Measurements from ENCODE around the gene BLTP1.
A peak's percentile ranks its signal among the peaks of the same experiment; 100 is the strongest.
"Not testable (repeated sequence)": the region's sequence is repeated elsewhere in the genome, so short reads cannot be mapped to it uniquely, and the experiment has no call there.

BLTP1 gene, protein sequence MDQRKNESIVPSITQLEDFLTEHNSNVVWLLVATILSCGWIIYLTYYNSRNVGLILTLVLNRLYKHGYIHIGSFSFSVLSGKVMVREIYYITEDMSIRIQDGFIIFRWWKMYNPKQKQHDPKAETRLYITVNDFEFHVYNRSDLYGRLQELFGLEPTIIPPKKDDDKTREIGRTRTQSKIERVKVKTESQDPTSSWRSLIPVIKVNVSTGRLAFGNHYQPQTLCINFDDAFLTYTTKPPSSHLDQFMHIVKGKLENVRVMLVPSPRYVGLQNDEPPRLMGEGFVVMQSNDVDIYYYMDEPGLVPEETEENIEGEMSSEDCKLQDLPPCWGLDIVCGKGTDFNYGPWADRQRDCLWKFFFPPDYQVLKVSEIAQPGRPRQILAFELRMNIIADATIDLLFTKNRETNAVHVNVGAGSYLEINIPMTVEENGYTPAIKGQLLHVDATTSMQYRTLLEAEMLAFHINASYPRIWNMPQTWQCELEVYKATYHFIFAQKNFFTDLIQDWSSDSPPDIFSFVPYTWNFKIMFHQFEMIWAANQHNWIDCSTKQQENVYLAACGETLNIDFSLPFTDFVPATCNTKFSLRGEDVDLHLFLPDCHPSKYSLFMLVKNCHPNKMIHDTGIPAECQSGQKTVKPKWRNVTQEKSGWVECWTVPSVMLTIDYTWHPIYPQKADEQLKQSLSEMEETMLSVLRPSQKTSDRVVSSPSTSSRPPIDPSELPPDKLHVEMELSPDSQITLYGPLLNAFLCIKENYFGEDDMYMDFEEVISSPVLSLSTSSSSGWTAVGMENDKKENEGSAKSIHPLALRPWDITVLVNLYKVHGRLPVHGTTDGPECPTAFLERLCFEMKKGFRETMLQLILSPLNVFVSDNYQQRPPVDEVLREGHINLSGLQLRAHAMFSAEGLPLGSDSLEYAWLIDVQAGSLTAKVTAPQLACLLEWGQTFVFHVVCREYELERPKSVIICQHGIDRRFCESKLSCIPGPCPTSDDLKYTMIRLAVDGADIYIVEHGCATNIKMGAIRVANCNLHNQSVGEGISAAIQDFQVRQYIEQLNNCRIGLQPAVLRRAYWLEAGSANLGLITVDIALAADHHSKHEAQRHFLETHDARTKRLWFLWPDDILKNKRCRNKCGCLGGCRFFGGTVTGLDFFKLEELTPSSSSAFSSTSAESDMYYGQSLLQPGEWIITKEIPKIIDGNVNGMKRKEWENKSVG (N-terminal part only)

DNA sequence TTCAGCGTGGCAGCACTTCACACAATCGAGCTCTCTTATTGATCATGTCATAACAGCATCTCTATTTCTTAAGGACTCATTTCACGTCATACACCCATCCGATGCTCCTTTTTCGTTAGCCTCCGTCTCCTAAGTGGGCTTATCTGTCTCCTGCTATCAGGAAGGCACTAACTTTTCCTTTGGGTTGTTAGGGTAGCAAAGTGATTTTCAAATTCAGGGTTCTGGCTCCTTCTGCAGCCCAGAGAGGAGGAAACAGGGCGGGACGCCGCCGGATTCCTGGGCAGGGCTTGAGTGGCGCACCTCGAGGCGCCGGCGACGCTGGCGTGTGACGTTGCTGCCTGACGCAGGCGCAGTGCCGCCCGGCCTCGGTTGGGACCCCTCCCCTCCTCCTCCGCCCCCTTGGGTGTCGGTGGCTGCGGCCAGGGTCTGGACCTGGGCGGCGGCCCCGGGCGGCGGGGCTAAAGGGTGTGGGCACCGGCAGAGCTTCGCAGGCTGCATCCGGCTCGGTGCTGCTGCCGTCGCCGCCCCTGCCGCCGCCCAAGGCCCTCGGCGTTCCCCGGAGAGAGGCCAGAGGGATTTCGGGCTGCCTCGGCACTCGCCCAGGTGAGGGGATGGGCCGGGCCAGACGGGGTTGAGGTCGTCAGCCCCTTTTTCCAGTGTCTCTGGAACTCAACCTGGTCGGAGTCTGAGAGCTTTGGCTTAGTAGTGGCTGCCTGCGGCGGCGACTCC, at the start of gene BLTP1:
TSS of gene BLTP1 (plus strand) at position 350 of the 729 bp plus-strand sequence. CDS start 18,317 bp downstream, outside the sequence.
- DNase-seq (ENCODE audit: low read depth): peak; percentile 68

DNA sequence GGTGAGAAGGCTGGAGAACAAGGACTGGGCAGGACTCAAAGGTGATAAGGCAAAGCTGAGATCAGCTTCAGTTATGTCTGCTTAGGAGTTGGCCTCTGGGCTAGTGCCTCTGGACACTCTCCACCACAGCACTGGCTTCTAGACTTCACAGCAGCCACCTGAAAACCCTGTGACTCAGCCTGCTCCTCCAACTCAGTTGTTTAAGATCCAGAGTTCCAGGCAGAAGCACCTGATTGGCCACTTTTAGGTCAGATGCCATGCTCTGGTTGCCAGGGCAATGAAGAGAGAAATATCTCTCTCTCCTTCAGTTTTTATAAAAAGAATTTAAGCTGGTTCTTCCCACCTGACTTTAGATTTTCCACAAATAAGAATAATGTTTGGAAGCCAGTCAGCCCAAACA, 47.9 kb upstream of the BLTP1 start:
- no peak for DNase-seq (ENCODE audit: low read depth)

DNA sequence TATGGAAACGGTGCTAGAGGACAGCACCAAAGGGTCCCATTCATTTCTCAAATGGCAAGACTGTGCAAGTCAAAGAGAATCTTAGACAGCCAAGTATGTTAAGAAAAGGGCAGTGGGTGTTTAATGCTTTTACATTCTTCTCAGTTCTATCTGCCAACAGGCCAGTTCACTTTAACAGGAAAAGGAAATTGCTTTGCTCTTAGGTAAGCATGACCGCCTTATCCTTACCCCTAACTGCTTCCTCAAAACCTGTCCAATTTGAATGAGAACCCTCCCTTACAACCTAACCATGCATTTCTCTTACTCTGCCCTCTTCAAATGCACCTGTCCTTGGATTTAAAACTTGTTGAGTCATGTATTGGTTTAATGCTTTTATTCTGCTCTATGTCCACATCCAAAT, 44.5 kb upstream of the BLTP1 start:
- DNase-seq (ENCODE audit: low read depth): no peak

DNA sequence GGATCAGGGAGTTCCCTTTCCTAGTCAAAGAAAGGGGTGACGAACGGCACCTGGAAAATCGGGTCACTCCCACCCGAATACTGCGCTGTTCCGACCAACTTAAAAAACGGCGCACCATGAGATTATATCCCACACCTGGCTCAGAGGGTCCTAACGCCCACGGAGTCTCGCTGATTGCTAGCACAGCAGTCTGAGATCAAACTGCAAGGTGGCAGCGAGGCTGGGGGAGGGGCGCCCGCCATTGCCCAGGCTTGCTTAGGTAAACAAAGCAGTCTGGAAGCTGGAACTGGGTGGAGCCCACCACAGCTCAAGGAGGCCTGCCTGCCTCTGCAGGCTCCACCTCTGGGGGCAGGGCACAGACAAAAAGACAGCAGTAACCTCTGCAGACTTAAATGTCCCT, 41.8 kb upstream of the BLTP1 start:
- not testable (repeated sequence) for DNase-seq (ENCODE audit: low read depth)

DNA sequence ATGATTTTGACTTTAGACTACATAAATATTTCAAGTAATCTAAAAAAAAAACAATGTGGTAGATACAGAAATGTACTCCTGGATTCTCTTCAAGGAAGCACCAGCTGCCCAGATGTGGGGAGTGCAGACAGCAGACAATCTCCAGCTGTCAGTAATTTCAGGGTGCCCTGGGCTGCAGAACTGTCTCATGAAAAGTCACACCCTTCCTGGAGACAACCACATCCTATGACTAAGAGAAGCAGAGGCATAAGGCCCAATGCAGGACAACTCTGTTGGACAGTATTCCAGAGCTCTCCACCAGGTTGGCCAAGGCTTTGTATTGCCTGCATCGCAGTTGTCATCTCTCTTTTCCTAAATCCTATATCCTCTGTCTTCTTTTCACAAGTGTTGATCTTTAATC, 34.4 kb upstream of the BLTP1 start:
- peak; percentile 9 for DNase-seq (ENCODE audit: low read depth)

DNA sequence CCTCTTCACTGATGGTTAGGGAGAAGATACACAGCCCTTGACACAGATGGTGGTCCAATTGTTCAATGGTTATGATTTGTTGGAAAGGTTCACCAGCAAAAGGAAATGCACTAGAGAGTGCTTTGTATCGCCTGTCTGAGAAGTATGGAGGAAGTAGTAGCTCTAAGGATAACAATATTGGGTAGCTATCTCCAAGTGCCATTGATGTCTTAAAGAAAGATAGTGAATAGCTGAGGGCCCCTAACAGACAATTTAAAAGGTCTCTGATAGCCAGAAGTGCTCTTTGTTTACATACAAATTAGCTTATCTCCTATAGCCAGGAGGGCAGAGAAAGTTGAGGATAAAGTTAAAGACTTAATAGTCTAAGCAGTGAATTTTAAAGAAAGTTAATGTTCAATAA, 33.9 kb upstream of the BLTP1 start:
- DNase-seq (ENCODE audit: low read depth): no peak

DNA sequence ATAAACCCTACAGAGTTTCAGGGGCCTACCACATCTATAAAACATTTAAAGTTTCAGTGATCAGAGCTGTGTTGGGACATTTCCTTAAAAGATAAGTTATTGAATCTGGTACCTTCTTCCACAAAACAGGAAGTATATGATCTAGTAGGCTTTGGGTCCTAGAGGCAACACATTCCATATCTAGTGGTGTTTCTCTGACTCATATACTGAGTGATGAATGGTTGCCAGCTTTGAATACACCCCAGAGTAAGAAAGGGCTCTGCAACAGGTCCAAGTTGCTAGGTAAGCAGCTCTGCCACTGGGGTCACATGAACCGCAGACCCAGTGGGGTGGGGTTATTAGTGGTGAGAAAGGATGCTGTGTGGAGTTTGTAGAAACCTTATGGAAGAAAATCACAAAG, 32.4 kb upstream of the BLTP1 start:
- no peak for DNase-seq (ENCODE audit: low read depth)

DNA sequence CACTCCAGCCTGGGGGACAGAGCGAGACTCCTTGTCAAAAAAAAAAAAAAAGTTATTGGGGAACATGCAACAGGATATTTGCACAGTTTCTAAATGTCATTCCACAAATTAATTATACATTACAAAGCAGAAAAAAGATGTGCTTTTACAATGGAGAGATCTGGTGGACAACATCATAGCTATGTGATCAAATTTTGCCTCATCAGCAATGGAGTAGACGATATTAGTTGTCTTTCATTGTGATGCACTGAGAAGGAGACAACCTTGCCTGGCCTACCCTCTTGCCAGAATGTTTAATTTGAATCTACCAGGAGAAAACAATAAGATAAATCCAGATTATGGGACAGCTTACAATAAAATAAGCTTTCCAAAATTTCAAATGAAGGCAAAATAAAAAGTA, 30.5 kb upstream of the BLTP1 start:
- no peak for DNase-seq (ENCODE audit: low read depth)

DNA sequence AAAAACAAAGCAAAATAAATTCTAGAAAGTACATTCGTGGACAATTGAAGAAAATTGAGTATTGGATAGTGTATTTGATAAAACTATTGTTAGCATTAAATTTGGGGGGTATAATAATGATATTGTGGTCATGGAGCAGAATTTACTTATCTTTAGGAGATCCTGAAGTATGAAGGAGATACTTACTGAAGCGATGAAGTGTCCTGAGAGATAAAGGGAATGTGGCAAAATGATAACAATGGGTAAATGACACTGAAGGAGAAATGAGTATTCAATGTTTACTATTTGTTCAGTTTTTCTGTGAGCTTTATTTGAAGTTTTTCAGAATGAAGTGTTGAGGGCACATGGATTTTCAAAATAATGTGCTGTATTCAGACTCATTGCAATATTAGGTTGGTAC, 30.0 kb upstream of the BLTP1 start:
- no peak for DNase-seq (ENCODE audit: low read depth)

DNA sequence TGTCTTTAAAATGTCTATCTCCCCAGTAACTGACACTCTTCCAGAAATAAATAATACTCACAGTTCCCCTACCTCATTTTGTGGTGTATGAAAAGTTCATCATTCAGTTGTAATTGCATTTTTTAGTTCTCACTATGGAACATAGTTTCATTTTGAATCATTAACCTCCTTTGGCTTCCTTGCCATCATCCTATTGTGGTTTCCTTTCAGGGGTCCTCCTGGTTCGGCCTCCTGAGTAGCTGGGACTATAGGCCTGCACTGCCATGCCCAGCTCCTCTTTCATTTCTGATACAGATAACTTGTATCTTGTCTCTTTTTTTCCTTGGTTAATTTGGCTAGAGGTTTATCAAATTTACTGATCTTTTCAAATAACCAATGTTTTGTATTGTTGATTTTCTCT, 23.1 kb upstream of the BLTP1 start:
- no peak for DNase-seq (ENCODE audit: low read depth)

DNA sequence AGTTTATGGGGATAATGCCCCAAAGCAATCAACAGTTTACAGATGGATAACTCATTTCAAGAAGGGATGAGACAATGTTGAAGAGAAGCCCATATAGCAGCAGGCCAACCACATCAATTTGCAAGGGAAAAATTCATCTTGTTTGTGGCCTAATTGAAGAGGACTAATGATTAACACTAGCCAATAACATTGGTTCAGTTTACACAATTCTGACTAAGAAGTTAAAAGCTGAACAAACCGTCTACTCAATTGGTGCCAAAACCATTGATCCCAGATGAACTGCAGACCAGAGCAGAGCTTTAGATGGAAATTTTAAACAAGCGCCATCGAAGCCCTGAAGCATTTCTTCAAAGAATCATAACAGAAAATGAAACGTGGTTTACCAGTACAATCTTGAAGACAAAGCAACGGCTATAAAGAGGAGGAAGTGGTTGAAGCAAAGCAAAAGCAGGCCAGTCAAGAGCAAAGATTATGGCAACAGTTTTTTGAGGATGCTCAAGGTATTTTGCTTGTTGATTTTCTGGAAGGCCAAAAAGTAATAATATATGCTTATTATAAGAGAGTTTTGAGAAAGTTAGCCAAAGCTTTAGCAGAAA, 20.5 kb upstream of the BLTP1 start:
- no peak for DNase-seq (ENCODE audit: low read depth)

DNA sequence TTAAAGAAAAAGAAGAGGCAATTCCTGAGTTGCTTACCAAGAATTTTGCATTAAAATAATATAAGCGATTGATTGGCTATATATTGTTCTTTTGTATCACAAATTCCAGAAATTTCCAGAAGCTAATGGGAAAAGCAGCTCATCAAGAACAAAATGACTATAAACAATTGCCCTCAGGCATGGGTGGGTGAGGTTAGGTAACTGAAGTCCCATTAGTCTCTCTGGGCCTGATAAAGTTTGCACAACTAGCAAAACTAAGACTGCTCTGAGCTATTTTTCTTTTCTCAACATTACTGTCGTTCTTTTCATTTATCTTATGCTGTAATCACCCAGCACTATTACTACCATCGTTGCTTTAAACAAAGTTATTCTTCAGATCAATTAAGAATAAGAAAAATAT, 19.2 kb upstream of the BLTP1 start:
- DNase-seq (ENCODE audit: low read depth): no peak

DNA sequence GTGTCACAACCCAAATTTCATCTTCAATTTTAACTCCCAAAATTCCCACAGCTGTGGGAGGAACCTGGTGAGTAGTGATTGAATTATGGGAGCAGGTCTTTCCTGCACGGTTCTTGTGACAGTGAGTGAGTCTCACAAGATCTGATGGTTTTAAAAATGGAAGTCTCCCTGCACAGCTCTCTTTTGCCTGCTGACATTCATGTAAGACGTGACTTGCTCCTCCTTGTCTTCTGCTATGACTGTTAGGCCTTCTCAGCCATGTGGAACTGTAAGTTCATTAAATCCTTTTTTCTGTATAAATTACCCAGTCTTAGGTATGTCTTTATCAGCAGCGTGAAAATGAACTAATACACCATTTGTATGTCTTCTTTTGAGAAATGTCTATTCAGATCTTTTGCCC, 13.0 kb upstream of the BLTP1 start:
- DNase-seq (ENCODE audit: low read depth): no peak

DNA sequence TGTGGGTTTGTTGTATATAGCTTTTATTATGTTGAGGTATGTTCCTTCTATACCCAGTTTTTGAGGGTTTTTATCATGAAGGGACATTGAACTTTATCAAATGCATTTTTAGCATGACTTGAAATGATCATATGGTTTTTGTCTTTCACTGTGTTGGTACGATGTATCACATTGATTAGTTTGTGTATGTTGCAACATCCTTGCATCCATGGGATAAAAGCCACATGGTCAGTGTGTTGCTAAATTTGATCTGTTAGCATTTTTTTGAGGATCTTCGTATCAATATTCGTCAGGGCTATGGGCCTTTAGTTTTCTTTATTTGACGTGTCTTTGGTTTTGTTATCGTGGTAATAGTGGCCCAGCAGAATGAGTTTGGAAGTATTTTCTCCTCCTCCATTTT, 11.3 kb upstream of the BLTP1 start:
- DNase-seq (ENCODE audit: low read depth): no peak

DNA sequence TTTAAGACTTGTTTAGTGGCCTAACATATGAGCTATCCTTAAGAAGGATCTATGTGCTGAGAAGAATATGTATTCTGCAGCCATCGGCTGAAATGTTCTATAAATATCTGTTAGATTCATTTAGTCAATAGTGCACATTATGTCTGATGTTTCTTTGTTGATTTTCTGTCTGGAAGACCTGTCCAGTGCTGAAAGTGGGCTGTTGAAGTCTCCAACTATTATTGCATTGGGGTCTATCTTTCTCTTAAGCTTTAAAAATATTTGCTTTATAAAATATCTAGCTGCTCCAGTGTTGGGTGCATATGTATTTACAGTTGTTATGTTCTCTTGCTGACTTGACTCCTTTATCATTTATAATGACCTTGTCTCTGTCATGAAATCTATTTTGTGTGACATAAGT, 9.4 kb upstream of the BLTP1 start:
- DNase-seq (ENCODE audit: low read depth): no peak

DNA sequence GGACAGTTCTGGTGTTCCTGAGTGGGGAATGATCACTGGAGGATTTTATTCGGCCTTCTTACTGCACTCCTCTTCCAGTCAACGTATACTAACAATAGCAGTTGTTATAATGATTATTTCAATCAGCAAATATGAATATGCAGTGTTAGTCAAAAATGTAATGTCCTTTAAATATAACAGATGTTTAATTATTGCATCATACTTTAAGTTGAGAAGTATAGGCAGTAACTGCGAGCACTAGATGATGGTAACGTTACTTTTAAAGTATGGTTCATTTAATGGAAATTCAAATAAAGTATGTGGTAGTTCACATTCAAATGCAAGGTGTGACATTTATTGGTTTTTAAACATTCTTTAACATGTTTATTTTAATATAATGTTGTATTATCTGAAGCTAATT, 5.5 kb upstream of the BLTP1 start:
- DNase-seq (ENCODE audit: low read depth): no peak

DNA sequence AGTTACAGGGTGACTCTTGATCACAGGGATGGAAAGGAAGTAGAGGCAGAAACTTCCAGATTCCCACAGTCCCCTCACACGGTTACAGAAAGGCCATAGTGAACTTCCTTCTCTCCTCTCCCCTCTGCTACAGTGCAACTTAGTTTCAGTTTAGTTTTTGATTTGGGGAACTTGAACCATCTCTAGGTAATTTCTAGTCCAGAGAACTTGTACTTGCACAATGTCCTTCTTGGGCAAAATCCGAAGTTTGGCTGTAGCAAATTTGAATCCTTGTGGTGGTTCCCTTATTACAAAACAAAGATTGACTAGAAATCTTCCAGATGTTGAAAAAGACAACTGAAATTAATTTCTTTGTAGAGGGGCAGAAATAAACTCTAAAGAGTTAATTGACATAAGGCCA, 1.2 kb upstream of the BLTP1 start:
- DNase-seq (ENCODE audit: low read depth): no peak

DNA sequence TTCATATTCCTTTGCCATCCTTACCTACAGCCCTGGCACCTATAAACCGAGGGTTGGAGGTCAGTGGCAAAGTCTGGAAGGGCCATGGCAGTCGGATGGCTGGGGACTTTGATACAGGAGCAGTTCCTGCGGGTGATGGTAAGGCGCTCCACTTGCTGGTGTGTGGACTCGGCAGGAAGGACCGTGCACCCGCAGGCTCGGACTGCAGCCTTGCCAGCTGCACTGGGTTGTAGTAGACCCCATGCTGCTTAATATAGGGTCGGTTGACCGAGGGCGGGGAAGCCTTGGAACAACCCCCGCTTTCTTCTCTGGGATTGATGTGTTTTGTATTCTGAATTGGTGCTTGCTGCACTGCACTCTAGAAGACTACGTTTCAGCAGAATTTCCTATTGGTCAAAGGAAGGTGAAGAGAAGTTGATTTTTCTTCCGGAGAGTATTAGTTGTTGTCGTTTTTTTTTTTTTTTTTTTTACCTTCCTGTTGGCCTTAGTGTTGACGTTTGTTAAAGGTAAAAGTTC, 638 bp downstream of the BLTP1 start:
- DNase-seq (ENCODE audit: low read depth): no peak

DNA sequence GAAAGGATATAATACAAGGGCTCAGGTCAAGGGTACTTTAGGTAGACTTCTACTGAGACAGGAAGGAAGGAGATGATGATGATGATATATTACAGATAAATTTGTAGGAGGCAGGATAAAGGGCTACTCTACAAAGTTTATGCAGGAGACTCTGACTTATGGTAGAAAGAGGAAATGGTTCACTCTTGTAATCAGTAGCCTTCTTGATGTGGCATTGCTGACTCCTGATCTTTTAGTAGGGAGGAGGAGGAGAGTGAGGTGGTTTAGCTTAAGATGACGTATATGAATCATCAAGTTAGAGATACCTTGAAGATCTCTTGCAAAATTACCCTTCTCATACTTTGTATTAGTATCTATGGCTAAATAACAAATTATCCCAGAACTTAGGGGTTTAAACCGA, 4.7 kb downstream of the BLTP1 start:
- no peak for DNase-seq (ENCODE audit: low read depth)

DNA sequence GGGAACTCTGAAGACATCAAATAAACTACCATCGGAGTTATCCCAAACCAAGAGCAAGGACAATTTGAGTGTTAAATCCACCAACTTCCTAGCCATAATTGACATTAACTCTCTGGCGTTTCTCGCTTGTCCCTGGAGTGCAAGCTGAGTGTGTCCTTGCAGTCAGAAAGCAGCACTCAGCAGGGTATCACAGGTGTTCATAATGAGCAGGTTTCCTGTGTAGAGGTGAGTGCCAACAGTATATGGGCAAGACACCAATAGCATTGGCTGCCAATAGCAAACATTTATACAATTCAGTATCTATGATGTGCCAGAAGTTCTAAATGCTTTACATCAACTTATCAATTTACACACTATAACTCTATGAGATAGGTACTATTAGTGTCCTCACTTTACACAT, 11.2 kb downstream of the BLTP1 start:
- no peak for DNase-seq (ENCODE audit: low read depth)

DNA sequence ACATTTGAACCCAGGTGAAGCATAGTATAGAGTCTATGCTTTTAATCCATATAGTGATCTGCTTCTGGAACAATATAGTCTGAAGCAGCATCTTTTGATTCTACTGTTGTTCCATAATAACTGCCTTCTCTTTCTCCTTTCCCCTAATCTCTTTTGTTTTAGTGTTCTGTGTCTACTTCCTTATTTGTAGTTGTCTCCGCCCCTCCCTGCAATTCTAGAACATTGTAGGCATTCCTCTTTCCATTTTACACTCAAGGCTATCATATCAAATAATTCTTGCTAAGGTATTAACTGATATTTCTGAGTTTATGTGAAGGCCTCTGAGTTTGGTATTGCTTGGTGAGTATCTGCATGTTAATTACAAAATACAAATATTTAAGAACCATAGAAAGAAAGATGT, 11.6 kb downstream of the BLTP1 start:
- no peak for DNase-seq (ENCODE audit: low read depth)

Measured in stromal cell of bone marrow (primary cell).